BE2C (cell line): ENCODE data around the gene OR2C3.

ENCODE experiments used
- DNase-seq: peaks from one replicate; pipeline ENCODE4 v3.0.0-alpha.2; 2020
- H3K27me3 ChIP-seq: fragments of 250-450 bp; sonication (Bioruptor Pico); 2 replicates; pipeline ENCODE4 v1.5.1; 2020; ENCODE audit warnings: mild to moderate bottlenecking
- H3K36me3 ChIP-seq: fragments of 250-450 bp; sonication (Bioruptor Pico); 2 replicates; pipeline ENCODE4 v1.5.1; 2020; ENCODE audit warnings: mild to moderate bottlenecking
- H3K4me1 ChIP-seq: fragments of 250-450 bp; sonication (Bioruptor Pico); 2 replicates; pipeline ENCODE4 v1.5.1; 2020
- H3K4me3 ChIP-seq: 2 replicates; pipeline ENCODE4 v1.5.1; 2011; ENCODE audit warnings: low read depth, low read length
- H3K9me3 ChIP-seq: fragments of 250-450 bp; sonication (Bioruptor Pico); 2 replicates; pipeline ENCODE4 v1.5.1; 2020
- CTCF ChIP-seq: IDR thresholded peaks from 2 replicates; pipeline ENCODE4 v1.5.1; 2012; ENCODE audit warnings: mild to moderate bottlenecking, low read depth, low read length

The OR2C3 gene

GRCh38 chr1:247561711-247562110 is 25.5 kb upstream of the OR2C3 start:
- DNase-seq = no peak
- TF ChIP-seq CTCF = no peak
- H3K36me3 ChIP-seq = no peaks in the 10 kb centered on the region

GRCh38 chr1:247557926-247558674 is 21.9 kb upstream of the OR2C3 start:
- Histone ChIP-seq H3K36me3 (no peaks in the 10 kb centered on the region), H3K4me3 (no peak overlapping the region), H3K4me1 (no peaks in the 10 kb centered on the region), H3K9me3 (no peaks in the 10 kb centered on the region), H3K27me3 (no peaks in the 10 kb centered on the region)
- DNase-seq = no peak
- TF ChIP-seq CTCF = no peak

More at GRCh38 chr1:247561711-247562110, 25.5 kb upstream of the OR2C3 start:
- H3K27me3 ChIP-seq = no peaks in the 10 kb centered on the region
- H3K4me3 ChIP-seq = no peak overlapping the region
- no peaks in the 10 kb centered on the region for H3K4me1 ChIP-seq
- H3K9me3 ChIP-seq = no peaks in the 10 kb centered on the region

- H3K27me3 ChIP-seq = no peaks in the 10 kb centered on the region
- no peak for DNase-seq
- no peaks in the 10 kb centered on the region for H3K9me3 ChIP-seq
- no peak overlapping the region for H3K4me3 ChIP-seq
- TF ChIP-seq CTCF = no peak
- H3K36me3 ChIP-seq = no peaks in the 10 kb centered on the region
- H3K4me1 ChIP-seq = no peaks in the 10 kb centered on the region
These were observed 16.0 kb upstream of the OR2C3 start for GRCh38 chr1:247552231-247552630.

GRCh38 chr1:247551721-247552120 is 15.5 kb upstream of the OR2C3 start:
- TF ChIP-seq CTCF = no peak
- no peaks in the 10 kb centered on the region for H3K27me3 ChIP-seq
- H3K4me1 ChIP-seq = no peaks in the 10 kb centered on the region
- H3K4me3 ChIP-seq = no peak overlapping the region
- H3K9me3 ChIP-seq = no peaks in the 10 kb centered on the region
- H3K36me3 ChIP-seq = no peaks in the 10 kb centered on the region
- DNase-seq = no peak

- H3K4me1 ChIP-seq = no peaks in the 10 kb centered on the region
- no peaks in the 10 kb centered on the region for H3K9me3 ChIP-seq
- DNase-seq = no peak
- TF ChIP-seq CTCF = no peak
- H3K27me3 ChIP-seq = no peaks in the 10 kb centered on the region
- H3K4me3 ChIP-seq = no peak within 1 kb of the TSS
- H3K36me3 ChIP-seq = no peaks in the 10 kb centered on the region
These were observed 12.5 kb upstream of the OR2C3 start, which contains the start of gene GCSAML for GRCh38 chr1:247548769-247549182. GCSAML (plus strand) TSS chr1:247549134; CDS start chr1:247549192, 58 bp downstream.

GRCh38 chr1:247548092-247548491 is 11.9 kb upstream of the OR2C3 start:
- Histone ChIP-seq H3K4me1 (no peaks in the 10 kb centered on the region), H3K9me3 (no peaks in the 10 kb centered on the region), H3K36me3 (no peaks in the 10 kb centered on the region), H3K27me3 (no peaks in the 10 kb centered on the region), H3K4me3 (no peak overlapping the region)
- TF ChIP-seq CTCF = no peak
- no peak for DNase-seq
